Astrocyte (in vitro differentiated cells and primary cell): ENCODE results near the gene PRKCG. TPM values are rescaled to one million over a fixed set of nuclear protein-coding genes. Genes with fewer than 3 reads are reported as not detected.
A peak's percentile ranks its signal among the peaks of the same experiment; 100 is the strongest.
"Not testable (repeated sequence)": the region's sequence is repeated elsewhere in the genome, so short reads cannot be mapped to it uniquely, and the experiment has no call there.

Source experiments
- DNase-seq: peaks from one replicate; pipeline ENCODE4 v3.0.0-alpha.2; 2010; ENCODE audit warnings: low read depth
- FAIRE-seq: peaks from 2 replicates; lab custom pipeline; 2011; peaks lifted over from hg19 to GRCh38; lab: Jason Lieb, UNC
- H2AFZ ChIP-seq: 2 replicates; pipeline ENCODE4 v1.6.0; 2012; ENCODE audit warnings: low read depth, low read length, inconsistent platforms
- H3K27ac ChIP-seq: 2 replicates; pipeline ENCODE4 v1.5.1; 2011; ENCODE audit warnings: low read depth, low read length, inconsistent platforms
- H3K27me3 ChIP-seq: 2 replicates; pipeline ENCODE4 v1.6.0; 2011; ENCODE audit warnings: low read length, inconsistent platforms; ENCODE audit not compliant: insufficient read depth
- H3K36me3 ChIP-seq: 2 replicates; pipeline ENCODE4 v1.5.1; 2011; ENCODE audit warnings: low read length, inconsistent platforms; ENCODE audit not compliant: insufficient read depth
- H3K4me1 ChIP-seq: 2 replicates; pipeline ENCODE4 v1.5.1; 2011; ENCODE audit warnings: low read length, inconsistent platforms; ENCODE audit not compliant: insufficient read depth
- H3K4me2 ChIP-seq: 2 replicates; pipeline ENCODE4 v1.6.0; 2012; ENCODE audit warnings: low read length, inconsistent platforms
- H3K4me3 ChIP-seq: 2 replicates; pipeline ENCODE4 v1.5.1; 2011; ENCODE audit warnings: low read depth, mild to moderate bottlenecking, low read length, inconsistent platforms; ENCODE audit not compliant: insufficient read depth
- H3K79me2 ChIP-seq: 2 replicates; pipeline ENCODE4 v1.6.0; 2012; ENCODE audit warnings: mild to moderate bottlenecking, low read length, inconsistent platforms; ENCODE audit not compliant: insufficient read depth
- H3K9ac ChIP-seq: 2 replicates; pipeline ENCODE4 v1.6.0; 2012; ENCODE audit warnings: mild to moderate bottlenecking, low read length, inconsistent platforms
- H3K9me3 ChIP-seq: 2 replicates; pipeline ENCODE4 v1.5.1; 2012; ENCODE audit warnings: low read depth, mild to moderate bottlenecking, low read length, inconsistent platforms; ENCODE audit not compliant: insufficient read depth
- H4K20me1 ChIP-seq: 2 replicates; pipeline ENCODE4 v1.6.0; 2012; ENCODE audit warnings: low read length, inconsistent platforms; ENCODE audit not compliant: insufficient read depth
- H3K27ac Mint-ChIP-seq: one replicate; pipeline ENCODE4 v1.8.0; 2021; ENCODE audit warnings: mild to moderate bottlenecking, mixed read lengths; ENCODE audit not compliant: unreplicated experiment
- H3K27me3 Mint-ChIP-seq: one replicate; pipeline ENCODE4 v1.8.0; 2021; ENCODE audit warnings: low read depth, mixed read lengths; ENCODE audit not compliant: unreplicated experiment
- H3K36me3 Mint-ChIP-seq: one replicate; pipeline ENCODE4 v1.8.0; 2021; ENCODE audit warnings: low read depth, mixed read lengths; ENCODE audit not compliant: unreplicated experiment
- H3K4me1 Mint-ChIP-seq: one replicate; pipeline ENCODE4 v1.8.0; 2021; ENCODE audit warnings: low read depth, mixed read lengths; ENCODE audit not compliant: unreplicated experiment
- H3K4me3 Mint-ChIP-seq: one replicate; pipeline ENCODE4 v1.8.0; 2021; ENCODE audit warnings: mild to moderate bottlenecking, moderate library complexity, mixed read lengths; ENCODE audit not compliant: unreplicated experiment
- H3K9me3 Mint-ChIP-seq: one replicate; pipeline ENCODE4 v1.8.0; 2021; ENCODE audit warnings: mild to moderate bottlenecking, mixed read lengths; ENCODE audit not compliant: unreplicated experiment
- CTCF ChIP-seq: IDR thresholded peaks from 2 replicates; pipeline ENCODE4 v1.5.1; 2011; ENCODE audit warnings: low read depth, mild to moderate bottlenecking, inconsistent platforms, low read length, moderate library complexity; ENCODE audit not compliant: insufficient read depth
- EZH2 ChIP-seq: IDR thresholded peaks from 2 replicates; pipeline ENCODE4 v1.6.1; 2012; ENCODE audit warnings: mild to moderate bottlenecking, low read length, inconsistent platforms; ENCODE audit not compliant: insufficient read depth
- total RNA-seq: library from RNA; stranded (reverse); gene quantifications from 2 replicates; pipeline ENCODE4 v1.2.1, GENCODE V29; 2021

PRKCG gene
- total RNA-seq, 1 donor from 2014 or later: 0.41 TPM

GRCh38 chr19:53945441-53945840 lies 63.4 kb downstream of the PRKCG start:
- no peak overlapping the region for H3K27ac Mint-ChIP-seq
- Histone ChIP-seq H3K4me2 (no peak overlapping the region), H3K79me2 (no peaks in the 10 kb centered on the region), H3K36me3 (no peaks in the 10 kb centered on the region), H3K4me1 (no peaks in the 10 kb centered on the region), H4K20me1 (no peaks in the 10 kb centered on the region), H3K27ac (no peak overlapping the region), H3K9me3 (no peaks in the 10 kb centered on the region), H3K4me3 (no peak overlapping the region), H3K27me3 (peaks cover 12% of the 10 kb centered on the region), H2AFZ (no peak overlapping the region), H3K9ac (no peak overlapping the region)
- peaks cover 40% of the 10 kb centered on the region for H3K27me3 Mint-ChIP-seq
- H3K36me3 Mint-ChIP-seq: peaks cover 2% of the 10 kb centered on the region
- TF ChIP-seq CTCF (no peak), EZH2 (no peak)
- H3K4me3 Mint-ChIP-seq: no peak overlapping the region
- DNase-seq (peak; percentile 7), FAIRE-seq (no peak)
- H3K9me3 Mint-ChIP-seq: peaks cover 2% of the 10 kb centered on the region
- no peaks in the 10 kb centered on the region for H3K4me1 Mint-ChIP-seq

GRCh38 chr19:53945998-53946397 lies 64.0 kb downstream of the PRKCG start:
- TF ChIP-seq CTCF (no peak), EZH2 (no peak)

DNA sequence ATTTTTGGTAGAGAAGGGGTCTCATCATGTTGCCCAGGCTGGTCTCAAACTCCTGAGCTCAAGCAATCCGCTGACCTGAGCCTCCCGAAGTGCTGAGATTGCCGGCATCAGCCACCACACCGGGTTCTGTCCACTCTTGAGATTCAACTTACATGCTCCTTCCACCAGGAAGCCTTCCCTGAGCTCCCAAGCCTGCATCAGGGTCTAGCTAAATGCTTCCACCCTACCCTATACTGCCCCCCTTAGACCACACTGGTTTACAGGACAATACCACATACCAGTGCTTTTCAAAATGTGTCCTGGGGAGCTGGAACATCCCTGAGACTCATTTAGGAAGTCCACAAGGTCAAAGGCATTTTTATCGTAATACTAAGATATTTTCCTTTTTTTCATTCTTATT lies 65.6 kb downstream of the PRKCG start:
- H3K4me3 ChIP-seq: no peak overlapping the region
- FAIRE-seq: no peak
- TF ChIP-seq CTCF (no peak), EZH2 (no peak)
- H3K36me3 ChIP-seq: no peaks in the 10 kb centered on the region
- no peak overlapping the region for H3K27ac ChIP-seq
- Mint-ChIP-seq H3K9me3 (no peaks in the 10 kb centered on the region), H3K27me3 (peaks cover 33% of the 10 kb centered on the region), H3K36me3 (peaks cover 2% of the 10 kb centered on the region), H3K4me3 (no peak overlapping the region), H3K4me1 (no peaks in the 10 kb centered on the region), H3K27ac (no peak overlapping the region)
- no peaks in the 10 kb centered on the region for H3K4me1 ChIP-seq
- H3K27me3 ChIP-seq: peaks cover 8% of the 10 kb centered on the region
- H2AFZ ChIP-seq: no peak overlapping the region
- H3K4me2 ChIP-seq: no peak overlapping the region
- H3K9ac ChIP-seq: no peak overlapping the region
- H4K20me1 ChIP-seq: no peaks in the 10 kb centered on the region
- DNase-seq: no peak
- no peaks in the 10 kb centered on the region for H3K9me3 ChIP-seq
- H3K79me2 ChIP-seq: no peaks in the 10 kb centered on the region

More at GRCh38 chr19:53945998-53946397, 64.0 kb downstream of the PRKCG start:
- Mint-ChIP-seq H3K27me3 (peaks cover 38% of the 10 kb centered on the region), H3K4me3 (no peak overlapping the region), H3K9me3 (no peaks in the 10 kb centered on the region), H3K27ac (no peak overlapping the region), H3K36me3 (peaks cover 2% of the 10 kb centered on the region), H3K4me1 (no peaks in the 10 kb centered on the region)
- FAIRE-seq (no peak), DNase-seq (no peak)
- H3K4me1 ChIP-seq: no peaks in the 10 kb centered on the region
- no peak overlapping the region for H3K27ac ChIP-seq
- no peaks in the 10 kb centered on the region for H3K9me3 ChIP-seq
- H2AFZ ChIP-seq: no peak overlapping the region
- no peak overlapping the region for H3K9ac ChIP-seq
- no peak overlapping the region for H3K4me3 ChIP-seq
- H3K27me3 ChIP-seq: peaks cover 12% of the 10 kb centered on the region
- H3K36me3 ChIP-seq: no peaks in the 10 kb centered on the region
- H4K20me1 ChIP-seq: no peaks in the 10 kb centered on the region
- H3K79me2 ChIP-seq: no peaks in the 10 kb centered on the region
- no peak overlapping the region for H3K4me2 ChIP-seq

DNA sequence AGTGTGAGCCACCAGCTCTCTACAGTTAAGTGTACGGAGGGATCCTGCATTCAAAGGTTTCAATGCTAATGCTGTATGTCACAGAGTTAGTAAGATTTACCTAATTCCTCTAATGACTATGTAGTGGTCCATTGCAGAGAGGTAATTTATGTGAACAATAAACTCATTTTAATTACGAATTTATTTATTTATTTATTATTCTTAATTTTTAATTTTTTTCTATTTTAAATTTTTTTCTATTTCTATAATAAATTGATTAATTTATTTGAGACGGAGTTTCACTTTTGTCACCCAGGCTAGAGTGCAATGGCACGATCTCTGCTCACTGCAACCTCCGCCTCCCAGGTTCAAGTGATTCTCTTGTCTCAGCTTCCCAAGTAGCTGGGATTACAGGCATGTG lies 66.6 kb downstream of the PRKCG start:
- not testable (repeated sequence) for H3K4me3 ChIP-seq, H3K4me3 Mint-ChIP-seq, FAIRE-seq, H3K27me3 ChIP-seq, H3K4me2 ChIP-seq, H3K9ac ChIP-seq, H3K79me2 ChIP-seq, H4K20me1 ChIP-seq, H2AFZ ChIP-seq, H3K9me3 Mint-ChIP-seq, H3K36me3 Mint-ChIP-seq, H3K9me3 ChIP-seq, H3K4me1 Mint-ChIP-seq, DNase-seq, H3K27ac Mint-ChIP-seq, H3K36me3 ChIP-seq, H3K27ac ChIP-seq, H3K4me1 ChIP-seq
- peaks cover 28% of the 10 kb centered on the region for H3K27me3 Mint-ChIP-seq
